GM21515 (cell line): ENCODE measurements around the gene MRPS18C.

ENCODE experiments used
- ATAC-seq: cut with Tn5 transposase; IDR thresholded peaks from one replicate; pipeline ENCODE4 v1.9.1; 2021; ENCODE audit not compliant: unreplicated experiment

The MRPS18C gene

GRCh38 chr4:83455281-83456183 lies at the start of gene MRPS18C, which contains the start of gene HELQ:
MRPS18C (plus strand) TSS chr4:83456058; CDS start chr4:83456078, 20 bp downstream.
HELQ (minus strand) TSS chr4:83455823; CDS start chr4:83455693, 130 bp downstream.
- ATAC-seq = peak; percentile 95

DNA sequence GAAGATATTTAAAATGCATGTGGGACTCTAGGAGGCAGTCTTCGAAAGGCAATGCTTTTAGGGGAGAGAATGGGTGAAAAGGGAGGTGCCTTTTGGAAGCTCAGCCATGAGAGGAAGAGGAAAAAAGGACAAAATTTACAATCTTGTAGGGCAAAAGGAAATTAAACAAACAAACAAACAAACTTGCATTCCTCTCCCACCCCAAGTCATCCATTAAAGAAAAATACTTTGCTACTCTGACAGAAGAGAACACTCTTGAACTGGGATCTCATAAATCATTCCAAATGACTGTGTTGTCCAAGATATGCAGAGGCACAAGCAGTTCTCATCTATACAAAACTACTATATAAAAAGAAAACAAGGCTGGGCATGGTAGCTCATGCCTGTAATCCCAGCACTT lies 47.0 kb upstream of the MRPS18C start:
- ATAC-seq = no peak

GRCh38 chr4:83413676-83414075 lies 42.2 kb upstream of the MRPS18C start:
- ATAC-seq = no peak

DNA sequence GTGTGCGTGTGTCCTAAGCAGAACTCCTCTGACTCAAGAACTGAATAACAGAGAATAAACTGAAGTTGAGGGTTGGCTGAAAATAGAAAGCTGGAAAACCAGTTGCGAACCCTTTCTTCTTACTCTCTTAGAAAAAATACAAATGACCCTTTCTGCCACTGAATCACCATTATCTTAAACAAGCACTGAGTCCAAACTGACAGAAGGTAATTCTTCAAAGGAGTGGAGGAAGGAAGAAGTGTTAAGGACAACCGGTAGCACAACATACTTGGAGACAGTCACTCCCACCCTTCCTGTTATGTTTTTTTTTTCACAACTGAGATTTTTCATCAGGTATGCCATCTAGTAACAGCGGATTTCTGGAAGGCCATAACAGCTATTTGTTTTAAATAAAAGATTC lies 38.3 kb upstream of the MRPS18C start:
- no peak for ATAC-seq

GRCh38 chr4:83418211-83418610 lies 37.6 kb upstream of the MRPS18C start:
- no peak for ATAC-seq

DNA sequence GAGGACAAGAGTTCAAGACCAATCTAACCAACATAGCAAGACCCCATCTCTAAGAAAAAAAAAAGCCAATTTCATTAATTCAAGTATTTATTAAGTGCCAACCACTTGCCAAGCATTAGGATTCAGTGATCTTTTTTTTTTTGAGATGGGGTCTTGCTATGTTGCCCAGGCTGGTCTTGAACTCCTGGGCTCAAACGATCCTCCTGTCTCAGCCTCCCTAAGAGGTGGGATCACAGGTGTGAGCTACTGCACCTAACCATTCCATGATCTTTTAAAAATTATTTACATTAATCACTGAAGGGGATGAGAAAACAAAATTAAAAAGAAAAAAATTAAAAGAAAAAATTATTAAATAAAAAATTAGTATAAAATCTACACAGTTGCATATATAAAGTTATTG lies 24.7 kb upstream of the MRPS18C start:
- ATAC-seq = no peak

DNA sequence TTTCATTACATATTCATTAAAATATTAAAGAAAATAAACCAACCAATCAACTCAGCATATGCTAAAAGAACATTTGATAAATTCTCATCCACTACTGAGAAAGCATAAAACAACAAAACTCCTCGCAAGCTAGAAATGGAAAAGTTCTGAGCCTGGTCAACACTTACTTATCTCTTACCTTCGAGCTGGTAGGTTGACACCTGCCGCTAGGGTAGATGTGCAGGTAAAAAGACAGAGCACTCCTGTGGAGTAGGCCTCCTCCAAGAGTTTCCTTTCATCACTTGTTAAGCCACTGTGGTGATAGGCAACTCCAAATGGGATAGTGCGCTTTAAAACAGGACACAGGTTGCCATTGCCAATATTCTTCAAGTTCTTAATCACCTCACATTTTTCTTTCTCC lies 19.2 kb upstream of the MRPS18C start:
- ATAC-seq = no peak

- no peak for ATAC-seq
These were observed 17.1 kb upstream of the MRPS18C start for GRCh38 chr4:83438719-83439118.

- no peak for ATAC-seq
These were observed 15.6 kb upstream of the MRPS18C start for GRCh38 chr4:83440148-83440814.

DNA sequence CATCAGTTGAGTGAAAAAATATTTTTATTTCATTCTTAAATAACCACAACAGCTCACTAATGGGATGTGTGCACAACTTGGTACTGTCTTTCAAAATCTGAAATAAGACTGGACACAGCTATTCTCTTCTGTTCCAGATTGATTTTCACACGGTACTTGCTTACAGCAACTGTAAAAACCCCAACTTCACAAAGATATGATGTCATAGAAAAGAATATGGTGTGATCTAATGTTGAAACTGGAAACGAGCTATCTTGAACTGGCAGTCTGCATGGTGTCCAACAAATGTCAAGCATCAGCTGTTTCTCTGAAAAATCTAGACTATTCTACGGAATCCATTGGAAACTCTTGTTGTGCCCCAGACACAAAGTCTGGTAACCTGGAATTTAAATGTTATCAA lies 15.0 kb upstream of the MRPS18C start:
- ATAC-seq = no peak

DNA sequence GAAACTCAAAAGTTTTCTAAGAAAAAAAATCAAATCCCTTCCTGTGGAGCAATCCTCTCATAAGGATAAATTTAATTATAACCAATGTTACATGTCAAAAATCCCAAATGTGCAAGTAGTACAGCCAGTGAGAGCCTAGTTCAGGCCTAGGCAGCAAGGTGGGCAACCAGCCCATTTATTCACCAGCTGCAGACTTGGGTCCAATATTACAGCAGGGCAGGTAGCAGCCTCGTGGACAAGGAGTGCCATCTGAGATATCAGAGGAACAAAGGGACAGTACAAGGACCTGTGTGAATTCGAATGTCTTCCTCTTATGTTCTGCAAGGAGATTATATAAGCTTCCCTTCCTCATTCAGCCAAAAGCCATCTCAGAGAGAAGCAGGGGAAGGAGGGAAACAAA lies 6.8 kb upstream of the MRPS18C start:
- ATAC-seq = no peak

- no peak for ATAC-seq
These were observed 1.2 kb upstream of the MRPS18C start for GRCh38 chr4:83454686-83455085.

DNA sequence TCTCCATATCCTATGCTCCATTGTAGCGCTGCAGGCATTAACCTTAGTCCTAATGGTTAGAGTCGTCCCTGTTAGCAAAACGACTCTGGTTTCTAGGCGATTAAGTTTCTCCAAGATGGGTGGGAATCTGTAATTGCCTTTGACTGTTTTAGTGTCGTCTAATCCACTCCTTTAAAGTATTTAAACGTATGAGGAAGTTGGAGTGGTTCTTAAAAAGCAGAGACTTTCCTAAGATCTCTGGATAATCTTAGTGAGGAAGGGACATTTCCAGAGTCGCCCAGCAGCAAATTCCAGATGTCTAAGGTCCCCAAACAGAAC lies 285 bp downstream of the MRPS18C start:
- ATAC-seq = no peak

GRCh38 chr4:83473423-83473822 lies 17.6 kb downstream of the MRPS18C start:
- no peak for ATAC-seq

DNA sequence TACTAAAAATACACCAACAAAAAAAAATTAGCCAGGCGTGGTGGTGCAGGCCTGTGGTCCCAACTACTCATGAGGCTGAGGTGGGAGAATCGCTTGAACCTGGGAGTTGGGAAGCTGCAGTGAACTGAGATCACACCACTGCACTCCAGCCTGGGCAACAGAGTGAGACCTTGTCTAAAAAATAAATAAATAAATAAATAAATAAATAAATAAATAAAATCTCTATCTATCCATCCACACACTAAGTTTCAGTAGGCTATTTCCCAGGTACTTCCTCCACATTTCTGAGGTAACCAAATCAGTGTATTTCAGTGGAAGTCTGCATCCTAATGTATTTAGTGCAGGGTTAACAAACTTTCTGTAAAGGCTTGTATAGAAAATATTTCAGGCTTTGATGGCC lies 18.1 kb downstream of the MRPS18C start:
- ATAC-seq = no peak

- peak; percentile 97 for ATAC-seq
These were observed 28.9 kb downstream of the MRPS18C start, which contains the start of gene ABRAXAS1 for GRCh38 chr4:83484500-83485461. ABRAXAS1 (minus strand) TSS chr4:83485100; CDS start chr4:83485072, 28 bp downstream.

- no peak for ATAC-seq
These were observed 30.7 kb downstream of the MRPS18C start for GRCh38 chr4:83486457-83487129.

- ATAC-seq = no peak
These were observed 34.0 kb downstream of the MRPS18C start for GRCh38 chr4:83489711-83490326.

- peak; percentile 80 for ATAC-seq
These were observed 35.1 kb downstream of the MRPS18C start for GRCh38 chr4:83490876-83491450.
